ENCODE data around the gene HNRNPUL2.
A peak's percentile ranks its signal among the peaks of the same experiment; 100 is the strongest.

The HNRNPUL2 gene

DNA sequence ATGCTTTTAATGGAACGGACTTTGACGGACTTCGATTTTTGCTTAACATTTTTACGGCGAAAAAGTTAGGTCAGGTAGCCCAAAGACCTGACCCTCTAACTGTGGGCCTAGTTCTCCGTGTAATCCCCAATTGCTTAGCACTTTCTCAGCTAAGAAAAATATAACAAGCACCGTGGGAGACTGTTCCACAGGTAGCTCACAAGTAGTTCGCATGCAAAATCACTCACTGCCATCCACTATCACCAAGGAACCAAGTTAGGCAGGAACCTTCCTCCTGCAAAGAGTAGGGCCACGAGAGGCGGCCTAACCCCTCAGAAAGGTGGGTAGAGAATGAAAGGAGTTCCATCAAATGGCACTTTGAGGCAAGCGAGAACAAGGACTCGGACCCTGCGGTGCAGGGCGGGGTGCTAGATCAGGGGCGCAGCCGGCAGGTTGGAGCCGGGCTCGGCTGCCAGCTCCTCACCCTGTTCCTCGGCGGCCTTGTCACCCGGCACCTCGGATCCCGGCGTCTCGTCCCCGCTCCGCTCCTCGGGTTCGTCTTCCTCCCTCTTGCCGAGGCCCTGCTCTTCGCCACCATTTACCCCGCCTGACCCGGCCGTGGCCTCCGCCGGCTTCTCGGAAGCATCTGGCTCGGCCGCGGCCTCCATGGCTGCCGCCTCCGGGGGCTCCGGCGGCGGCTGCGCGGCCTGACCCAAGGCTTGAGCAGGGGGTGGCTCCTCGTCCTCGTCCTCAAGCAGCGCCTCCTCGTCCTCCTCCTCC, 922 bp downstream of the HNRNPUL2 start:
- Histone ChIP-seq H3K27me3 (ENCODE audit: control insufficient read depth, insufficient read depth, low read length, poor library complexity, severe bottlenecking) (no peaks in the 10 kb centered on the region), H3K4me3 (ENCODE audit: insufficient read depth, low read depth, low read length) (peak overlapping the region; percentile 90), H3K36me3 (ENCODE audit: control insufficient read depth, insufficient read depth, low read length) (peaks cover 34% of the 10 kb centered on the region), H3K4me1 (ENCODE audit: control insufficient read depth, insufficient read depth, low read length) (peaks cover 18% of the 10 kb centered on the region), H3K27ac (ENCODE audit: insufficient read depth, low read depth, low read length, poor library complexity, severe bottlenecking) (peak overlapping the region; percentile 95), H3K9me3 (ENCODE audit: control insufficient read depth, low read length) (no peaks in the 10 kb centered on the region)
- WGBS, 2 experiments = 1% methylated on average over 51 of the region's 51 CpGs

- WGBS, 2 experiments = 2 to 3% methylated on average over 7 of the region's 7 CpGs
- H3K4me1 ChIP-seq (ENCODE audit: control insufficient read depth, insufficient read depth, low read length) = peaks cover 18% of the 10 kb centered on the region
- no peak overlapping the region for H3K27ac ChIP-seq (ENCODE audit: insufficient read depth, low read depth, low read length, poor library complexity, severe bottlenecking)
- H3K4me3 ChIP-seq (ENCODE audit: insufficient read depth, low read depth, low read length) = peak overlapping the region; percentile 90
- H3K27me3 ChIP-seq (ENCODE audit: control insufficient read depth, insufficient read depth, low read length, poor library complexity, severe bottlenecking) = no peaks in the 10 kb centered on the region
- no peaks in the 10 kb centered on the region for H3K9me3 ChIP-seq (ENCODE audit: control insufficient read depth, low read length)
- peaks cover 38% of the 10 kb centered on the region for H3K36me3 ChIP-seq (ENCODE audit: control insufficient read depth, insufficient read depth, low read length)
Observed at GRCh38 chr11:62725646-62726045, 1.6 kb downstream of the HNRNPUL2 start.

GRCh38 chr11:62724171-62724570, 3.1 kb downstream of the HNRNPUL2 start:
- no peak overlapping the region for H3K27ac ChIP-seq (ENCODE audit: insufficient read depth, low read depth, low read length, poor library complexity, severe bottlenecking)
- no peaks in the 10 kb centered on the region for H3K27me3 ChIP-seq (ENCODE audit: control insufficient read depth, insufficient read depth, low read length, poor library complexity, severe bottlenecking)
- WGBS, 2 experiments = 79 to 82% methylated on average over 8 of the region's 8 CpGs
- H3K36me3 ChIP-seq (ENCODE audit: control insufficient read depth, insufficient read depth, low read length) = peaks cover 50% of the 10 kb centered on the region
- no peaks in the 10 kb centered on the region for H3K9me3 ChIP-seq (ENCODE audit: control insufficient read depth, low read length)
- H3K4me3 ChIP-seq (ENCODE audit: insufficient read depth, low read depth, low read length) = no peak overlapping the region
- peaks cover 13% of the 10 kb centered on the region for H3K4me1 ChIP-seq (ENCODE audit: control insufficient read depth, insufficient read depth, low read length)

DNA sequence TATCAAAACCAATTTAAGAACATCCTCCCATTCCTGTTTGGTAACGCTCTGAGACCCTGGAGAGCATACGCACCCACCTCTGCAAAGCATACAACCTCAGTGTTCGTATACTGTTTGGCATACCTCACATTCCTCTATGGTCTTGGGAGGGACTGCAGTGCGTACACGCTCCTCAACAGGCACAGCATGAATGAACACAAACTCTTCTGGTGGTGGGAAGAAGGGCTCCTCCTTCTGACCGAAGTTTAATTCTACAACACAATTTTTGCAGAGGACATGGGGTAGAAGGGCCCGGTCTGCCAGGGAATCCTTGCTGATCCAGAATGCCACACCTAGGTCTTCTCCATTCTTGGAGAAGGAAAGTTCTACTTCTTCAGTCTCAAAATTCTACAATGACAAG, 5.3 kb downstream of the HNRNPUL2 start:
- H3K4me3 ChIP-seq (ENCODE audit: insufficient read depth, low read depth, low read length) = no peak overlapping the region
- H3K4me1 ChIP-seq (ENCODE audit: control insufficient read depth, insufficient read depth, low read length) = peaks cover 13% of the 10 kb centered on the region
- WGBS, 2 experiments = 89 to 93% methylated on average over 7 of the region's 7 CpGs
- no peak overlapping the region for H3K27ac ChIP-seq (ENCODE audit: insufficient read depth, low read depth, low read length, poor library complexity, severe bottlenecking)
- no peaks in the 10 kb centered on the region for H3K27me3 ChIP-seq (ENCODE audit: control insufficient read depth, insufficient read depth, low read length, poor library complexity, severe bottlenecking)
- no peaks in the 10 kb centered on the region for H3K9me3 ChIP-seq (ENCODE audit: control insufficient read depth, low read length)
- peaks cover 70% of the 10 kb centered on the region for H3K36me3 ChIP-seq (ENCODE audit: control insufficient read depth, insufficient read depth, low read length)

- Histone ChIP-seq H3K4me3 (ENCODE audit: insufficient read depth, low read depth, low read length) (no peak overlapping the region), H3K9me3 (ENCODE audit: control insufficient read depth, low read length) (no peaks in the 10 kb centered on the region), H3K27me3 (ENCODE audit: control insufficient read depth, insufficient read depth, low read length, poor library complexity, severe bottlenecking) (no peaks in the 10 kb centered on the region), H3K27ac (ENCODE audit: insufficient read depth, low read depth, low read length, poor library complexity, severe bottlenecking) (no peak overlapping the region), H3K36me3 (ENCODE audit: control insufficient read depth, insufficient read depth, low read length) (peaks cover 88% of the 10 kb centered on the region), H3K4me1 (ENCODE audit: control insufficient read depth, insufficient read depth, low read length) (peaks cover 4% of the 10 kb centered on the region)
- 95 to 96% methylated on average over 2 of the region's 2 CpGs for WGBS, 2 experiments
Observed at GRCh38 chr11:62719302-62719978, 7.8 kb downstream of the HNRNPUL2 start.

DNA sequence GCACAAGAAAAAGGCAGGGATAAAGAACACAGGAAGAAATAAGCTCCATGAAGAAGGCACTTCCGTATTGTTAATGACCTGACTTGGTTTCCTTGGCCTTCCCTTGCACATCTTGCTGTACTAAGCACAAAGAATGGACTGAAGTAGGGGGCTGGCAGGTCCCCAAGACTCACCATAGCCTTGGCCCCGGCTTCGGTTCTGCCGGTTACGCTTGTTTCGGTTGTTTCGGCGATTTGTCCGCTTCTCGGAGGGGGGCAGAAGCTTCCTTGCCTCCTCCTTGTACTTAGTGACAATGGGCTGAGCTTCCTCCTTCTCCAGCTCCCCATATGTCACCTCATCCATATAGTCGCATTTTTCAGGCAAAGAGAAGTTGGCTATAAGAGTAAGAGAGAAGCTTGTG, 10.4 kb downstream of the HNRNPUL2 start:
- WGBS, 2 experiments = 94 to 95% methylated on average over 10 of the region's 11 CpGs
- Histone ChIP-seq H3K27ac (ENCODE audit: insufficient read depth, low read depth, low read length, poor library complexity, severe bottlenecking) (no peak overlapping the region), H3K27me3 (ENCODE audit: control insufficient read depth, insufficient read depth, low read length, poor library complexity, severe bottlenecking) (no peaks in the 10 kb centered on the region), H3K36me3 (ENCODE audit: control insufficient read depth, insufficient read depth, low read length) (peaks cover 76% of the 10 kb centered on the region), H3K4me1 (ENCODE audit: control insufficient read depth, insufficient read depth, low read length) (no peaks in the 10 kb centered on the region), H3K4me3 (ENCODE audit: insufficient read depth, low read depth, low read length) (no peak overlapping the region), H3K9me3 (ENCODE audit: control insufficient read depth, low read length) (no peaks in the 10 kb centered on the region)

- WGBS, 2 experiments = 95 to 96% methylated on average over 5 of the region's 5 CpGs
Observed at GRCh38 chr11:62716206-62716605, 11.1 kb downstream of the HNRNPUL2 start.

DNA sequence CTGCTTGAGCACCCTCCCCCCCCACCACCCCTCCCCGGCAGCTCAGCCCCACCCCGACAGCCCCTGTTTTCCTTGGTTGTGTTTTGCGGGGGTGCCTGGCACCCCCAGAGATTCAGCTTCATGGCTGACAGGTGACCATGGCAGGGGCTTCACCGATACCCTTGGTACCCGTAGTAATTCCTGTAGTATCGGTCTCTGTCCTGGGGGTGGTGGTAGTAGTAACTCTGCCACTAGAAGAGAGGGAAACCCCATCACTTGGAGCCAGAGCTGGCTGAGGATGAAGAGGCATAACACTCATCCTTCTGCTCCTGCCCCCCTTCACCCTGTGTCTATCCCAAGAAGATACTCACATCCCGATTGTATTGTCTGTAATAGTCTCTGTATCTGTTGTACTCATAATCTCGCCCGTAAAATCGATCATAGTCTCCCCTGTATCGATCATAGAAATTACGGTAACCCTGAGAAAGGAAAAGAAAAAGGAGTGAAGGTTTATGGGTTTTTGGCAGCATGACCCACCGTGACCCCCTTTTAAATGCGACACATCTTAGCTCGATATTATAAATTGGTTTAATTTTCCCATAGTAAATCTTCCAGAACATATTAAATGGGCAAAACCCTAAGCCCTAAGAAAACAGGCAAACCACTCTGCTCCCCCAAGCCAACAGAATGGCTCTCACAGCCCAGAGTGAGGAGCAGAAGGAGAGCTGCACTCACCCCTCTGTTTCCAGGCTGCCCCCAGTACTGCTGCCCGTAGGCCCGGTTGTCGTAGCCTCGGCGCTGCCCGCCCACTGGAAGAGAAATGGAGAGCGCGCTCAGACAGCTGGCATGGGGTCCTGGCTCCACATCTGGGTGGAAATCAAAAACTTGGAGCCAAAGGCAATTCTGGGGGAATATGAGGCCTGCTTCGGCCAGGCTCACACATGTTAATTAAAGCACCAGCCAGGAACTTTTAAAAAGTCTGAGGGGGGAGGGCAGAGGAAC, 11.8 kb downstream of the HNRNPUL2 start:
- Histone ChIP-seq H3K9me3 (ENCODE audit: control insufficient read depth, low read length) (no peaks in the 10 kb centered on the region), H3K4me1 (ENCODE audit: control insufficient read depth, insufficient read depth, low read length) (no peaks in the 10 kb centered on the region), H3K36me3 (ENCODE audit: control insufficient read depth, insufficient read depth, low read length) (peaks cover 78% of the 10 kb centered on the region), H3K4me3 (ENCODE audit: insufficient read depth, low read depth, low read length) (no peak overlapping the region), H3K27ac (ENCODE audit: insufficient read depth, low read depth, low read length, poor library complexity, severe bottlenecking) (no peak overlapping the region), H3K27me3 (ENCODE audit: control insufficient read depth, insufficient read depth, low read length, poor library complexity, severe bottlenecking) (no peaks in the 10 kb centered on the region)
- WGBS, 2 experiments = 92 to 93% methylated on average over 23 to 24 of the region's 24 CpGs

More at GRCh38 chr11:62716206-62716605, 11.1 kb downstream of the HNRNPUL2 start:
- no peaks in the 10 kb centered on the region for H3K27me3 ChIP-seq (ENCODE audit: control insufficient read depth, insufficient read depth, low read length, poor library complexity, severe bottlenecking)
- no peak overlapping the region for H3K27ac ChIP-seq (ENCODE audit: insufficient read depth, low read depth, low read length, poor library complexity, severe bottlenecking)
- H3K4me1 ChIP-seq (ENCODE audit: control insufficient read depth, insufficient read depth, low read length) = no peaks in the 10 kb centered on the region
- H3K36me3 ChIP-seq (ENCODE audit: control insufficient read depth, insufficient read depth, low read length) = peaks cover 76% of the 10 kb centered on the region
- no peaks in the 10 kb centered on the region for H3K9me3 ChIP-seq (ENCODE audit: control insufficient read depth, low read length)
- H3K4me3 ChIP-seq (ENCODE audit: insufficient read depth, low read depth, low read length) = no peak overlapping the region

GRCh38 chr11:62713343-62713742, 13.9 kb downstream of the HNRNPUL2 start:
- H3K4me3 ChIP-seq (ENCODE audit: insufficient read depth, low read depth, low read length) = no peak overlapping the region
- H3K9me3 ChIP-seq (ENCODE audit: control insufficient read depth, low read length) = no peaks in the 10 kb centered on the region
- no peaks in the 10 kb centered on the region for H3K27me3 ChIP-seq (ENCODE audit: control insufficient read depth, insufficient read depth, low read length, poor library complexity, severe bottlenecking)
- WGBS, 2 experiments = 94 to 100% methylated on average over 2 of the region's 2 CpGs
- no peak overlapping the region for H3K27ac ChIP-seq (ENCODE audit: insufficient read depth, low read depth, low read length, poor library complexity, severe bottlenecking)
- peaks cover 60% of the 10 kb centered on the region for H3K36me3 ChIP-seq (ENCODE audit: control insufficient read depth, insufficient read depth, low read length)
- peaks cover 8% of the 10 kb centered on the region for H3K4me1 ChIP-seq (ENCODE audit: control insufficient read depth, insufficient read depth, low read length)

DNA sequence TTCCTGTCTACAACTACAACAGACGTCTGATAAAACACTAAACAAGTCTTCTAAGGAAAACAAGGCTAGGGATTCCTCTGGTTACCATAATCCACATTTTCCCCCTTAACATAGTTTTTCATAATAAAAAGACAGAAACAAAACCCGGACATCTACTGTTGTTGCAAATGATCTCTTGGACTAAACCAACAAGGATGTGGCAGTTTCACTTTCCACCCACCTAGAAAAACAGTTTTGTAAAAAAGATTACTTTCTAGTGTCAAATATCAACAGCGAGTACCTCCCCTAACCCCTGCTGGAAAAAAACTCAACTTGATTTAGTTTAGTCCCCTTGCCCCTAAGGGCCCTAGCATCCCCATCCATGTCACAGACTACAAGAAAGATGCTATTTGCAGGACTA, 14.4 kb downstream of the HNRNPUL2 start:
- no peak overlapping the region for H3K4me3 ChIP-seq (ENCODE audit: insufficient read depth, low read depth, low read length)
- 94% methylated on average over 3 of the region's 3 CpGs for WGBS, 2 experiments
- H3K36me3 ChIP-seq (ENCODE audit: control insufficient read depth, insufficient read depth, low read length) = peaks cover 56% of the 10 kb centered on the region
- H3K27me3 ChIP-seq (ENCODE audit: control insufficient read depth, insufficient read depth, low read length, poor library complexity, severe bottlenecking) = no peaks in the 10 kb centered on the region
- peaks cover 13% of the 10 kb centered on the region for H3K4me1 ChIP-seq (ENCODE audit: control insufficient read depth, insufficient read depth, low read length)
- H3K27ac ChIP-seq (ENCODE audit: insufficient read depth, low read depth, low read length, poor library complexity, severe bottlenecking) = no peak overlapping the region
- no peaks in the 10 kb centered on the region for H3K9me3 ChIP-seq (ENCODE audit: control insufficient read depth, low read length)
